ENCODE results near the gene CYYR1.

CYYR1 gene

DNA sequence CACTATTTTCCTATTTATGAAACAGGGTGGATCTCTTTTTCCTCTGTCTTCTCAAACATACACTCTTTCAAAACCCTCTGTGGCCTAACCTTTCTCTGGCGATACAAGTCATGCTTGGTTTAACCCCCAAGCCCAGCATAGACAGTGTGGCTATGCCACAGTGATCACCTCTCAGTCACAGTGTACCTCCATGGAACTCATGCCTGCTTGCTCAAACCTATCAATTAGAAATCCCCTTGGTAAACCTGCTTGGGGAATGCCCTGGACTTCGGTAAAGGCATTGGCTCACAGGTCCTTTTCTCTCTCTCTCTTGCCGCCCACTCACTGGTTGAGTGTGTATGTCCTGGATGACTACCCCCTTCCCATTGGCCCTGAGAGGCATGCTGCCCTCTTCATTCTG is 147.5 kb downstream of the CYYR1 start:
- no peak for DNase-seq

DNA sequence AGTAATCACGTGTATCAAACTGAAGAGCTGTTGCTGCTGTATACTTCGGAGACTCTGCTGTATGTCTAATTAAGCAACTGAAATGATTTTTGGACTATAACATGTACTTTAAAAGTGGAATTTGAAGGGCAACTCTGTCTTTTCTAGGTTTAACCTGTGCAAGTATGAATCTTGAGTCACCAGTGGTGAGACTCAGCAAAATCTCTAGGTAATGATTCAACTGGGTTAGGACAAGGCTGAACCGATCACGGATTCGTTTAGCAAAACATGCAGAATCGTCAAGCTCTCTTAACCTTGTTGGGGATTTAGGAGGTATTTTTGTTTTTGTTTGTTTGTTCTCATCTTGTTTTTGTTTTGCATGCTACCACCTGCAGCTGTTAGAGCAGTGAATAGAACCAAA is 149.6 kb downstream of the CYYR1 start:
- no peak for DNase-seq

DNA sequence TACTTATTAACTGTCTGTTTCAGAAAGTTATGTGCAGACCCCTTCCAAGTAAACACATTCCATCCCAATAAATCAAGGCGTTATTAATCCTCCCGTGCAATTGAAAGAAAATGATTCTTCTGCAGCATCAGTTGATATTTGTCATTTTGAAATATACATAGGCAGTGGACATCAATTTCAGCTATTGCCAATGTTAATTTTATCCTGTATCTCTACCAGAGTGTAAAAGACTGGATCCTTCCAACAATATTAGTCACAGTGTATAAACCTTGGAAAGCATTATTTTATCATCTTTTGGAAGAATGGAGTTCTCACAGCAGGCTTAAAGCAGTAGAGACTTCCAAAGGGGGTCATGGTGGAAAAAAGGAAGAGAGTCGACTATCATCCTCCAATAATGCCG is 150.4 kb downstream of the CYYR1 start:
- no peak for DNase-seq

DNA sequence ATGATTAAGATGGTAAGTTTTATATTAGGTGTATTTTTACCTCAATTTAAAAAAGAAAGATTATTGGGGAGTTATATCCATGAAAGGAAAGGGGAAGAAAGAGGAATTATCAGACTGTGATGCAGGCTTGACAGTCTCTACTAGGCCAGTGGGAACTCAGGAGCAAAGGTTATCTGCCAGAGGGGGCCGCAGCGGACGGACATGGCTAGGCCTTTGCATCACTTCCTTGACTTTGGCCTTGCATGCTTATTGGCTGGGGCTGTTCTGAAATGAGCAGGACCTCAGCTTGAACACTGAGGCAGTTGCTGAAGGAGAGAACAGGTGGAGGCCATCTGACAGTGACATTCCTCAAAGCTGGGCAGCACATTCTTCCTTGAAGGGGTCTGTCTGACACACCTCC is 150.9 kb downstream of the CYYR1 start:
- DNase-seq = no peak

DNA sequence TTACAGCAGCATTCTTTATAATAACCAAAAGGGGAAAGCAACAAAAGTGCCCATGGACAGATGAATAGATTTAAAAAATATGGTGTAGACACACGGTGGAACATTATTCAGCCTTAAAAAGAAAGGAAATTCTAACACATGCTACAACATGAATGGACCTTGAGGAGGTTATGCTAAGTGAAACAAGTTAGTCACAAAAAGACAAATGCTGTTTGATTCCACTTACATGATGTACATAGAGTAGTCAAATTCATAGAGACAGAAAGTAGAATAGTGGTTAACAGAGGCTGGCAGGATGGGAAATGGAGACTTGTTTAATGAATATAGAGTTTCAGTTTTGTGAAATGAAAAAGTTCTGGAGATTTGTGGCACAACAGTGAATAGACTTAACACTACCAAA is 151.4 kb downstream of the CYYR1 start:
- no peak for DNase-seq

Data from femur (tissue), 1 donor.